HS-5 (cell line): Measurements from ENCODE around the gene PRICKLE4.
"Not testable (repeated sequence)": the region's sequence is repeated elsewhere in the genome, so short reads cannot be mapped to it uniquely, and the experiment has no call there.

Experiments used
- DNase-seq: peaks from one replicate; pipeline ENCODE4 v3.0.0-alpha.2; 2012; ENCODE audit warnings: low read depth

The PRICKLE4 gene

DNA sequence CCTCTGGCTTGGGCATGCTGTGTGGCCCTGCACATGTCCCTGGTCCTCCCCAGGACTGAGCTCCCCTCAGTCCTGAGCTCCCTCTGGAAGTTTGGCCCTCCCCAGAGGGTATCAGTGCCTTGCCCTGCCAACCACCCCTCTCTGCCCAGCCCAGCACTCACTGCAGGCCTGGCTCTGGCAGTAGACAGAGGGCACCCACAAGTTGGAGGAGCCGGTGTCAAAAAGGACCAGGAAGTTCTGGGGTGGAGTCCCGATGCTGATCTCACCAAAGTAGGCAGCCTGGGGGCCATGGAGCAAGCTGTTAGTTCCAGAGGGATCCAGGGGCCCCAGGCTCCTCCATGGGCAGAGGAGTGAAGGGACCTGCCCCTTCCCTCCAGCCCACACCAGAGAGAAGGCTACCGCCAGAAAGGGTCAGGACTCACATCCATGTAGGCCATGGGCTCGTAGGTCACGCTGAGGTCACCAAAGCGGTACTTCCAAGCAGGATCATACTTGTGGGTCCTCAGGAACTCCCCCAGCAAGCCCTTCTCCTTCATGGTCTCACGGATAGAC is 36.3 kb upstream of the PRICKLE4 start:
- DNase-seq, result no peak

- no peak for DNase-seq
Measured at GRCh38 chr6:41746107-41746506, 34.5 kb upstream of the PRICKLE4 start.

DNA sequence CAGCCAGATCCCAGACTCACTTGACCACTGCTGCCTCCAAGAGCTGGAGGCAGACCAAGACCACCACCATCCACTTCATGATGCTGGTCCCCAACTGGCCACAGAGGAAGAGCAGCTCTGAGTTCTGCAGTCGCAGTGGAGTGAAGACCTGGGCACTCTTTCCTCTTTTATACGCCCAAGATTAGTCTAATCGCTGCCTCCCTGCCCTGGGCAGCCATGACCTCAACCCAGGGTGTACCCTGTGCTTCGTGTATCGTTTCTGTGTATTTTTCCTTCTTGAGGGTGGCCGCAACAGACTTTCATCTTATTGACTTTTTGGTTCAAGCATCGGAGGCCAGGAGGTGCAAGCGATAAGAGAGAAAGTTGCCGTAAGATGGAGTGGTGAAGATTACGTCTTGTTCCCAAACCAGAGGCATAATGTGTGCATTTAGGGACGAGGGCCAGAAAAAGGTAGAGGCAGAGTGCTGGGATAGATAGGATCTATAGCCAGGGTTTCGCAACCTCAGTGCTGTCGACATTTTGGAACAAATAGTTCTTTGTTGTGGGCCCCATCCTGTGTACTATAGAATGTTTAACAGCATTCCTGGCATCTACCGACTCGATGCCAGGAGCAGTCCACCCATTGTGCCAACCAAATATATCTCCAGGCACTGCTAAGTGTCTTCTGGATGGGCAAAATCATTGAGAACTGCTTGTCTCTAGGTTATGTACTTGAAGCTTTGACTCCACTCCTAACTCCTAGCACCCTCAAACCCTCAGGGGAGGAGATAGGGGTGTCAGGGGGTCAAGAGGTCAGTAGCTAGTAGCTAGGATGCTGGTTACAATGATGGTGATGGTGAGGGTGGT is 33.1 kb upstream of the PRICKLE4 start, which contains the start of gene PGC:
TSS of gene PGC (minus strand) at position 142 of the 846 bp plus-strand sequence. CDS start at position 79, 63 bp downstream.
- DNase-seq, result no peak

GRCh38 chr6:41748102-41748477 is 32.5 kb upstream of the PRICKLE4 start:
- DNase-seq, result no peak

GRCh38 chr6:41748542-41748941 is 32.0 kb upstream of the PRICKLE4 start:
- DNase-seq, result no peak

DNA sequence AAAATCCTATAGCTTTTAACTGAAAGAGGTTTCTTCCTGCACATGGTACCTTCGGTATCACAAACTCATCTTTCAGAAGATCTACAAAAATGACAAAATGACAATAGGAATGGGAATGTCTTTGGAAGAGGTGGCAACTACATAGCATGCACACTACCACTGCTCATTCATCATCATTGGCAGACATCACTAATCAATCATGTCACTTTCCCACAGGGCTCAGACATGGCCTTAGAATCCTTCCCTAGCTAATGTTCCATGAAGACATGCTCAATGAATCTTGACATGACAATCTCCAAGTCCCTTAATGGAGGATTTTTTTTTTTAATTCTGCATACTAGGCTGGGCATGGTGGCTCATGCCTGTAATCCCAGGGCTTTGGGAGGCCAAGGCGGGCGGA is 30.2 kb upstream of the PRICKLE4 start:
- DNase-seq, result no peak

DNA sequence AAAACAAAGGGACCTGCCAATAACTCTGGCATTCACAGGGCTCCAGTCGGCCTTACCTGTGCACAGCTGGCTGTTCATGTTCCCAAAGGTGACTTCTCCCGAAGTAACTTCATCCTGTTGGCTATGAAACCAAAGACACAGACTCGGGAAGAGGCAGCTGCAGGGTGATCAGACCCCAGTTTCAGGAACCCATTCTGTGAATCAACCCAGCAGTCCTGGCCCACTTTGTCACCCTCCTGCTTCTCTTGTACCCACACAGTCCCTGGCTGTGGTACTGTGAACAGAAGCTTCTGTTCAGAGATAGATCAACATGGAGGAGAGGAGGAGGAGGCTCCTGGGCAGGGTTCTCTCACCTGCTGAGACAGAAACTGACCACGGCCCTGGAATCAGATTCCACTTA is 24.7 kb upstream of the PRICKLE4 start:
- no peak for DNase-seq

GRCh38 chr6:41756354-41756753 is 24.2 kb upstream of the PRICKLE4 start:
- no peak for DNase-seq

GRCh38 chr6:41757271-41757670 is 23.3 kb upstream of the PRICKLE4 start:
- no peak for DNase-seq

DNA sequence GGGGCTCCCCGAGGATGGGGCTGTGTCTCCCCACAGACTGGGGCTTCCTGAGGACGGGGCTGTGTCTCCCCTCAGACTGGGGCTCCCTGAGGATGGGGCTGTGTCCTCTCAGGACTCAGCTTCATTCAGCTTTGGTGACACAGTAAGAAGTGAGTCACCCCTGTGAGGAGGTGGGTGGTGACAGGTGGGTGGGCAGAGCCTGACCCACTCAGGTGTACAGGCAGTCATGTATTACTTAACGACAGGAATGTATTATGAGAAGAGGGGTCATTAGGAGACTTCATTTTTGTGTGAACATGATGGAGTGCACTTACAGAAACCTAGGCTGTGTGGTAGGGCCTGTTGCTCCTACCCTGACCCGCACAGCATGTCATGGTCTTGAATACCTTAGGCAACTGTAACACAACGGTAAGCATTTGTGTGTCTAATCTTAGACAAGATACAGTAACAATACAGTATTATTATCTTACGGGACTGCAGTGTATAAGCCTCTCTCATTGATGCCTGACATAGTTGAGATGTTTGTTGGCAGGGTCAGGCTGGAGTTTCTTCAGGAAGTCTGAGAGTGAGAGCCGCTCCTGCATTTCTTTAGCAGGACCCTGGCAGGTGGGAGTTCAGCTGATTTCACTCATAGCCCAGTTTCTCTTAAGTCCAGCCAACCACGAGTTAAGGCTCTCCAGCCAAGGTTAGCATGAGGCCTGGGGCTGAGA is 22.5 kb upstream of the PRICKLE4 start:
- no peak for DNase-seq

- no peak for DNase-seq
Measured at GRCh38 chr6:41758641-41759035, 21.9 kb upstream of the PRICKLE4 start.

DNA sequence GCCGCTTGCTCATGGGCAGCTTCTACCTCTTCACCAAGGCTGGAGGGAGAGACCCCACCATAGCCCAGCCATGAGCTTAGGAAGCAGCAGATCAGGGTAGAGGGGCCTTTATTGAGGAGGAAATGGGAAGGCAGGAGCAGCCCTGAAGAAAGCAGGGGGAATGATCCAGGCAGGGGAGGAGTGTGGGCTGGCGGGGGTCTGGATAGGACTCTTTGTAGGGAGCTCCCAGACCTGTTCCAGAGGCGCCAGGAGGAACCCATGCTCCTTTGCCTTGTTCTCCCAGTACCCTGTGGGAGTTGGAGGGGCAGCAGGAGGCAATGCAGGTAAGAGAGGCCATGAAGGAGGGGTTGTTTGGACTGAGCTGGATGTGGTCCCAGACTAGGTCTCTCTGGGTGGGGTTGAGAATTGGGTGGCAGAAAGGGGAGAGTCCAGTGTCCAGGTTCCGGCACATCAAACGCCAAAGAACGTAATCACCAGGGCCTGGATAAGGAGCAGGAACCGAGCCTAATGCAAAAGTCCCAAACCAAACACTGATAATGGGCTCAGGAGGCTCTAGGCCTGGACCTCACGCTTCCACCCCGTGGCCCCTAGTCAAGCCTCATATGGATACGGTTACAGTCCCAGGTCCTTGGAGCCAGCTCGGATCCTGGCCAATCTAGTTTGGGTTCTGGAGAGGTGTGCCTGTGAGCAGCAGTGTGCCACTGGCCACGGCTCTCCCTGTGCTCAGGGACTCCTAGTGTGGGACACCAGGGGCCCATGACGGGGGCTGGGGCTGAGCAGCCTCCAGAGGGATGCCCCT is 21.3 kb upstream of the PRICKLE4 start:
- no peak for DNase-seq

- no peak for DNase-seq
Measured at GRCh38 chr6:41759905-41760579, 20.5 kb upstream of the PRICKLE4 start.

DNA sequence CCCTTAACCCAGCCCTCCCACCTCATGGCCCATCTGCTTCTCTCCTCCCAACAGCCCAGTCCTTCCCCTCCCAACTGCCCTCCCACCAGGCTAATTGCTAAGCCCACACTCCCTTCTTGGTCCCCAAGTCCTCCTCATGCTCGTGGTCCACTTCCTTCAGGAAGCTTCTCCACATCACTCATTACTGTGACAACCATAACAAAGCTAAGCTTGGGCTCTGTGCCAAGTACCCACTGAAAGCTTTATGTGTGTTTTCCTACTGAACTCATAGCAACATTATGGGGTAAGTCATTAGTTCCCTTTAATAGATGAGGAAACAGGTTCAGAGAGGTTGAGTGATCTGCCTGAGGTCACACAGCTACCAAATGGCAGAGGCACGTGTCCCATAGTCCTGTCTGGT is 17.1 kb upstream of the PRICKLE4 start:
- no peak for DNase-seq

DNA sequence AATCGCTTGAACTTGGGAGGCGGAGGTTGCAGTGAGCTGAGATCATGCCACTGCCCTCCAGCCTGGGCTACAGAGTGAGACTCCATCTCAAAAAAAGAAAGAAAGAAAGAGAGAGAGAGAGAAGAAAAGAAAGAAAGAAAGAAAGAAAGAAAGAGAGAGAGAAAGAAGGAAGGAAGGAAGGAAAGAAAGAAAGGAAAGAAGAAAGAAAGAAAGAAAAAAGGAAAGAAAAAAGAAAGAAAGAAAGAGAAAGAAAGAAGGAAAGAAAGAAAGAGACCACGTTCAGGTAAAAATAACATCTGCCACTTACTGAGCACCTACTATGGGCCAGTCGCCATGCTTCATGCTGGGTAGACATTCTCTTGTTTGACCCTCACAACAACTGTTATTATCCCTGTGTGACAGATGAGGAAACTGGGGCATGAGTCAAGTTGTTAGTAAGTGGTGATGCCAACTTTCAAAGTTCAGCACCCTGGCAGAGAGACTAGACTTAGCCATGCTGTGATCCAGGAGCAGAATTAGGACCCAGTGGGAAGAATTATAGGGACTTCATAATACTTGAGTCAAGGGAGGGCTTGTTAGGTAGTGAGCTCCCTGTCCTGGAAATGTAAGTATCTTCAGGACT is 14.4 kb upstream of the PRICKLE4 start:
- not testable (repeated sequence) for DNase-seq

- DNase-seq, result no peak
Measured at GRCh38 chr6:41767112-41767833, 13.3 kb upstream of the PRICKLE4 start.

GRCh38 chr6:41768545-41769308 is 11.9 kb upstream of the PRICKLE4 start:
- no peak for DNase-seq

DNA sequence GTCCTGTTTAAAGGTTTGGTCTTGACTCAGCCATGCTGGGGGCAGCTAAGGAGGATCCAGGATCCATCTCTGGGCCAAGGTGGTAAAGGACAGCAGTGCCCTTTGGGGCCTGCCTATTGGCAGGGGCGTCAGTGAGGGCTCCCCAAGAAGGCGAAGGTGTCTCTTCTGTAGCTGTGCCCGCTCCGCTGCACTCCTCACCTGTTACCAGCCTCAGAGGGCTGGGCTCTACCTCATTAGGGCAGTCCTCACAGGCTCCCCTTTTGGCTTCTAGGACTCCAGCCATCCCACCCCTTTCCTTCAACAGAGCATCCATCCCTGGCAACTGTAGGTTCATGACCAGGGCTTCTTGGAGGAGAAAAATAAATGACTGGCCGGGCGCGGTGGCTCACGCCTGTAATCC is 11.2 kb upstream of the PRICKLE4 start:
- no peak for DNase-seq

- DNase-seq, result no peak
Measured at GRCh38 chr6:41770381-41771057, 10.1 kb upstream of the PRICKLE4 start.
